Renal cortical epithelial cell (primary cell): ENCODE data around the gene CANT1. TPM values are rescaled to one million over a fixed set of nuclear protein-coding genes. Genes with fewer than 3 reads are reported as not detected.
A peak's percentile ranks its signal among the peaks of the same experiment; 100 is the strongest.
"Not testable (repeated sequence)": the region's sequence is repeated elsewhere in the genome, so short reads cannot be mapped to it uniquely, and the experiment has no call there.

Source experiments
- DNase-seq: peaks from one replicate; pipeline ENCODE4 v3.0.0-alpha.2; 2011; ENCODE audit warnings: low read depth
- total RNA-seq: library from RNA; depleted of rRNA; stranded (reverse); fragments of >200 nt; gene quantifications from 2 replicates; pipeline ENCODE4 v1.2.3, GENCODE V29; 2014

Gene CANT1
- total RNA-seq, 1 donor from 2014 or later = 84.5 TPM

DNA sequence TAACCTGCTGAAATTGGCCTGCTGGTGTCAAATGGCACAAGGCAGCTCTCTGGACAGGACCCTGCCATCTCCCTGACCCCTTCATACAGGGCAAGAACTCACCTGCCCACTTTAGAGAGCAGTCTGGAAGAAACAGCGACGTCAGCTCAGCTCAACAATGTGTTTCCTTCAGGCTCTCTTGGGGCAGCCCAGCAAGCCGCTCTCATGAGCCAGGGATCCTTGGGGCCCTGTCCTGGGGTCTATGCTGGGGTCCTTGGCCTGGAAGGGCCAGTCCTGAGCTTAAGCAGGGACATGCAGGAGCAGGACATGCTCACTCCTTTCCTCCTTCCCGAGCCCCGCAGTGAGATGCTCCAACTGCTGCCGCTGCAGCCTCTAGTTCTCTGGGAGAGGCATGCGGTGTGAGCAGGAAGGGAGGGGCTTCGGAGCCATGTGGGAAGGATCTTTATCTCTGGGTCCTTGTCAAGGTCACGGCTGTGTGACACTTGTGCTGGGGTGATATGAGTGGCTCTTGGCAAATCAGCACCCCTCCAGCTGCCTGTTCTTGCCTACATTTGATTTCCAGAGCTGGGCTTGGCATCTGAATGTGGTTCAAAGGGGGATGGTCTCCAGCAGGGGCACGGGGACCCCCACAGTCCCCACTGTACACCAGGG lies 17.8 kb upstream of the CANT1 start:
- no peak for DNase-seq

DNA sequence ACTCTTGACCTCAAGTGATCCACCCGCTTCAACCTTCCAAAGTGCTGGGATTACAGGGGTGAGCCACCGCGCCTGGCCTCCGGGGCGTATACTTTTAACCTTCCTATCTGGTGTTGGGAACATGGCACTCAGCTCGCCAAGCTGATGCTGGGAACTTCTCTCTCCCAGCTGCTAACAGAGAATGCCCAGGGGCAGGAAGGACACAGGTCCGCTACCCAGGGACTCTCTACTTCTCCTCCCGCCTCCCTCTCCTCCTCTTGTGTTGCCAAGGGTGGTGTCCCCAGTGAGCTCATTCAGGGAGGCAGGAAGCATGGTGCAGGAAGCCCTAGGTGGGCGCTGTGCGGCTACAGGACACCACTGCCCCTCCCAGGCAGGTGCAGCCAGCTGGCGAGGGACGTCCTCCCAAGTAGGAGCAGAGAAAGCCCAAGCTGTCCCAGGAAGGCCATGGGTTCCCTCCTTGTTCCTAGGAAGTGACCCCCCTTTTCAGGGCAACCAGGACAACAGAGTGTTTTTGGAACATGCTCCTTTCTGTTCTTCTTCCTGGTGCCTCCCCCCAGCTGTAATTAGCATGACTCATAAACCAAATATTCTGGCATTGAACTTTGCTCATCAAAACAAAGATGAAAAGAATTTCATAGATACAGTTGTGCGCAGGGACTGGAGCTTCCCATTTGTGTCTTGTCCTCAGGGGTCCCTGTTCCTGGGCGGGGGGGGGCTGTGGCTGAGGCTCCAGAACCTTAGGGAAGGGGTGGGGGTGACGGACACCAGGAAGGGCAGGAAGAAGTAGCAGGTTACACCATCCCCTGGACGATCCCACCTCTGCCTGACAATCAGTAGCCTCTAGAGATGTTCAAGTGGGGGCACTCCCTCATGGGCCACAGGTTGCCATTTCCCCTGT lies 17.1 kb upstream of the CANT1 start:
- peak; percentile 60 for DNase-seq

GRCh38 chr17:79024901-79025737 lies 15.6 kb upstream of the CANT1 start:
- DNase-seq = no peak

- no peak for DNase-seq
Observed at GRCh38 chr17:79023886-79024771, 14.6 kb upstream of the CANT1 start, which contains the start of gene C1QTNF1. Gene C1QTNF1, plus strand, starts transcription at chr17:79024169. Its CDS starts 19,800 bp downstream, at chr17:79043969.

DNA sequence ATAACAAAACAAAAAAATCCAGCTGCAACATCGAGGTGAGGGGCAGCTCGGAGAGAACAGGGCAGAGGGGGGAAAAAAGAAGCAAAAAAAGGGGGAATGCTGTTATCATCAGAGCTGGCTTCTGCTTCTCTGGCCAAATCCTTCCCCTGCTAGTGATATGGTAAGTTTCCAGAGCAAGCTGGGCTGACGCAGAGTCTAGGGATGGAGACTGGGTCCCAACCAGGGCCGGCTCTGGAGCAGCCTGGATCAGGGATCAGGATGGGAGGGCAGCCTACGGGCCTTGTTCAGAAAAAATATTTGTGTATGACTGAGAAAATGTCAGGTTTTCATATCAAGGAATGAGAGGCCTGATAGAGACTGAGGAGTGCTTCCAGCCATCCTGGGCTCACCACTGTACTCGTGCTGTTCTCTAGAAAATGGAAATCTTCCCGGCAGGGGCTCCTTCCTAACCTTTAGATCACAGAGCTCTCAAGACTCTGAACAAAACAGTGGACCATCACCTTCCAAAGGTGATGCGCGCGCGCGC lies 13.7 kb upstream of the CANT1 start:
- DNase-seq = no peak

- no peak for DNase-seq
Observed at GRCh38 chr17:79022507-79022991, 13.0 kb upstream of the CANT1 start.

DNA sequence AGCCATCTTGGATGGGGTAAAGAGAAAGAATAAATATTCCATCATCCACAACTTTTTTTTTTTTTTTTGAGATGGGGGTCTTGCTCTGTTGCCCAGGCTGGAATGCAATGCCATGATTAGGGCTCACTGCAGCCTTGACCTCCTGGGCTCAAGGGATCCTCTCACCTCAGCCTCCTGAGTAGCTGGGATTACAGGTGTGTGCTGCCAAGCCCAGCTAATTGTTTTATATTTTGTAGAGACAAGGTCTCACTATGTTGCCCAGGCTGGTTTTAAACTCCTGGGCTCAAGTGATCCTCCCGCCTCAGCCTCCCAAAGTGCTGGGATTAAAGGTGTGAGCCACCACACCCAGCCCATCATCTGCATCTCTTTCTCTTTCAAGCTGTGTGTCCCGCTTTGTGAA lies 12.4 kb upstream of the CANT1 start:
- DNase-seq = not testable (repeated sequence)

GRCh38 chr17:79020631-79021301 lies 11.2 kb upstream of the CANT1 start:
- DNase-seq = no peak

- DNase-seq = peak; percentile 66
Observed at GRCh38 chr17:79019632-79020584, 10.3 kb upstream of the CANT1 start.

DNA sequence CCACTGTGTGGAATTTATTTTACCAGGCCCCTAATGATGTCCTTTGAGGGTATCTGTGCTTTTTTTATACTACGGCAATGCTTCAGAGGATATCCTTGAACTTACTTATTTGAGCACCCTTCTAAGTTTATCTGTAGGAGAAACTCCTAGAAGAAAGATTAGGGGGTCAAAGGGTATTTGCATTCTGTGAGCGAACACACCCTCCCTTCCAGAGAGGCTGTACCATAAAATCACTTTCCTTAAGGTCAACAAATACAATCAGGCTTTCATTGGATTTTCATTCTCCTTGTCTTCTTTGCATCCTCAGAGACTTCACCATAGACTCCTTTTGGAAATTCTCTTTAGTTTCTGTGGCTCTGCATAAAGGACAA lies 9.7 kb upstream of the CANT1 start:
- DNase-seq = no peak

GRCh38 chr17:79018370-79018695 lies 8.8 kb upstream of the CANT1 start:
- DNase-seq = no peak

DNA sequence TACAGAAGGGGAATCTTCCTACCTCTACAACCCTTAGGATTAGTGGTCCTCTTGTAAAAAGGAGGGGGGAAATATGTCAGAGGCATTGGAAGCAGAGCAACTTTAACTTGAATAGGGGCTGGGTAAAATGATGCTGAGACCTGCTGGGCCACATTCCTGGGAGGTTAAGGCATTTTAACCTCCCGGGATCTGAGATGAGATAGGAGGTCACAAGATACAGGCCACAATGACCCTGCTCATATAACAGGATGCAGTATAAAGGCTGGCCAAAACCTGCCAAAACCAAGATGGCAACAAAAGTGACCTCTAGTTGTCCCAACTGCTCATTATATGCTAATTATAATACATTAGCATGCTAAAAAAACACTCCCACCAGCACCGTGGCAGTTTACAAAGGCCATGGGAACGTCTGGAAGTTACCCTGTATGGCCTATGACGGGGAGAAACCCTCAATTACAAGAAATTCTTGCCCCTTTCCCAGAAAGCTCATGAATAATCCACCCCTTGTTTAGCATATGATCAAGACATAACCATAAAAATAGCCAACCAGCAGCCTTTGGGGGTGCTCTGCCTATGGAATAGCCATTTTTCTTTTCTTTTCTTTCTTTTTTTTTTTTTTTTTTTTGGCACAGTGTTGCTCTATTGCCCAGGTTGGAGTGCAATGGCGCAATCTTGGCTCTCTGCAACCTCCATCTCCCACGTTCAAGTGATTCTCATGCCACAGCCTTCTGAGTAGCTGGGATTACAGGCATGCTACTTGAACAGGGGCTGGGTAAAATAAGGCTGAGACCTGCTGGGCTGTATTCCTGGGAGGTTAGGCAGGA lies 8.2 kb upstream of the CANT1 start:
- DNase-seq = no peak

- DNase-seq = no peak
Observed at GRCh38 chr17:79014158-79014758, 4.7 kb upstream of the CANT1 start.

DNA sequence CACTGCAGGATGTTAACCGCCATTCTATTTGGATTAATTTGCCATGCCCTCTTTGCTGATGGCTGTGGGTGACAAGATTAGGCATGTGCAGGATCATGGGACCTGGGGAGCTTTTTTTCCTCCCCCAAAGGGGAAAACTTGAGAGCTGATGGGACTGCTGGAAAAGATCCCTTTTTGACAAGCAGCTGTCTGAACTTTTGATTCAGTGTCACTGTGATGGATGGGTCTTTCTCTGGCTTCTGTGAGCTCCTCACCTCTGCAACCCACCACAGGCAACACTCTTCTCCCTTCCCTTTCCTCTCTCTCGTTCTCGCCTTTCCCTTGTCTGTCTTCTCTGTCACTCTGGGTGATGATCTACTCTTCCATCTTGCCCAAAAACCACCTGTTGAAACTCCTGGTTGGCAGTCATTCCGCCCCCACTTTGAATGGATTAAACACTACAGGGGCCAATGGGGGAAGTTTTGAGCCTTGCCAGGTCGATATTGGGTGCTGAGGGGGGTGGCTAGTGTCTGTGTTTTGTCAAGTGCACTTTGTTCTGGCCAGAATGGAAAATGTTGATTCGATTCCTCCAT lies 3.1 kb upstream of the CANT1 start:
- DNase-seq = no peak

DNA sequence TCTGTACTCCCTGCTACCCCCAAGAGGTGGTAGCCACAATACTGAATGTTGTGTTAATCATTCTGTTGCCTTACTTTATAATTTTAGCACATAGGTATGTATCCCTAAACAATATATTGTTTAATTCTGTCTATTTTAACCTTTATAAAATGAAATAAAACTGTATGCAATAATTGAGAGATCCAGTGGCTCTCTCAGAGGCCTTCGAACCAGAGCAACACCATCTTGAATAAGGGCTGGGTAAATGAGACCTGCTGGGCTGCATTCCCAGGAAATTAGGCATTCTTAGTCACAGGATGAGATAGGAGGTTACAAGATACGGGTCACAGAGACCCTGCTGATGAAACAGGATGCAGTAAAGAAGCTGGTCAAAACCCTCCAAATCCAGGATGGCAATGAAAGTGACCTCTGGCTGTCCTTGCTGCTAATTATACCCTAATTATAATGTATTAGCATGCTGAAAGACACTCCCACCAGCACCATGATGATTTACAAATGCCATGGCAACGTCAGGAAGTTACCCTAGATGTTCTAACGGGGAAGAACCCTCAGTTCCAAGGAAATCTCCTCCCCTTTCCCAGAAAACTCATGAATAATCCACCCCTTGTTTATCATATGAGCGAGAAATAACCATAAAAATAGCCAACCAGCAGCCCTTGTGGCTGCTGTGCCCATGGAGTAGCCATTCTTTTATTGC lies 2.0 kb upstream of the CANT1 start:
- peak; percentile 16 for DNase-seq

GRCh38 chr17:79010304-79010646 lies 711 bp upstream of the CANT1 start:
- DNase-seq = no peak
